HepG2 (cell line): ENCODE measurements around the gene BLMH. TPM values are rescaled to one million over a fixed set of nuclear protein-coding genes. Genes with fewer than 3 reads are reported as not detected.

Experiments
- ATAC-seq: fragments of 200-7000 bp; cut with Tn5 transposase; 3 replicates; pipeline ENCODE4 v1.9.1; 2020; ENCODE audit warnings: mild to moderate bottlenecking, moderate library complexity
- BruUV-seq: library from RNA; stranded (reverse); fragments of 400-500 nt; replicated peaks from 2 replicates; lab custom pipeline; 2021; lab: Mats Ljungman, UMichigan
- CTCF ChIA-PET: fragments of 300-600 bp; formaldehyde crosslinking; extraction: SDS; loops from one replicate; lab custom pipeline; 2021; ENCODE audit warnings: low total read pairs, inconsistent platforms, low intra/inter-chr PET ratio; lab: Yijun Ruan, JAX
- POLR2A ChIA-PET: fragments of 350-600 bp; sonication (Branson Sonifier 250); formaldehyde crosslinking; loops from one replicate; lab custom pipeline; 2020; ENCODE audit warnings: antibody characterized with exemption, inconsistent platforms; lab: Yijun Ruan, JAX
- DNase-seq: peaks from one replicate; pipeline ENCODE4 v3.0.0-alpha.2; 2015; ENCODE audit warnings: low spot score
- FAIRE-seq: peaks from 3 replicates; lab custom pipeline; 2011; peaks lifted over from hg19 to GRCh38; lab: Jason Lieb, UNC
- H2AFZ ChIP-seq: one replicate; pipeline ENCODE4 v1.6.1; 2011; ENCODE audit warnings: low read length, inconsistent platforms
- H3K27ac ChIP-seq: fragments of 300-600 bp; 3 replicates; pipeline ENCODE4 v1.8.0; 2011; ENCODE audit warnings: mixed run types, mild to moderate bottlenecking, mixed read lengths, low read length, inconsistent platforms; ENCODE audit not compliant: insufficient read depth; ENCODE audit errors: extremely low read length
- H3K27me3 ChIP-seq, 2 experiments: fragments of 200-600 bp in 1 of 2; 2 replicates in 1 of 2; 3 replicates in 1 of 2; pipeline versions ENCODE4 v1.6.0 to v1.8.0; 2011; ENCODE audit warnings: low read length in 2 of 2, mild to moderate bottlenecking in 2 of 2, moderate library complexity in 2 of 2, inconsistent platforms in 1 of 2; ENCODE audit not compliant: insufficient read depth in 2 of 2, control insufficient read depth in 1 of 2
- H3K36me3 ChIP-seq, 2 experiments: fragments of 200-600 bp in 1 of 2; replicated peaks in 1 of 2; 2 replicates in 1 of 2; 3 replicates in 1 of 2; pipeline versions ENCODE4 v1.5.1 to v1.8.0; 2011; ENCODE audit warnings: low read length in 2 of 2, inconsistent platforms in 1 of 2; ENCODE audit not compliant: insufficient read depth in 2 of 2, control insufficient read depth in 1 of 2
- H3K4me1 ChIP-seq: 2 replicates; pipeline ENCODE4 v1.5.1; 2012; ENCODE audit warnings: low read length, inconsistent platforms; ENCODE audit not compliant: insufficient read depth
- H3K4me2 ChIP-seq: 2 replicates; pipeline ENCODE4 v1.6.0; 2011; ENCODE audit warnings: low read depth, low read length, inconsistent platforms
- H3K4me3 ChIP-seq, 3 experiments: fragments of 200-600 bp in 1 of 3; sonication (generic), shearing (Covaris generic) in 1 of 3; replicated peaks in 1 of 3; 2 replicates each; pipeline ENCODE4 v1.5.1; 2011 to 2016; ENCODE audit warnings: low read length in 3 of 3, inconsistent platforms in 2 of 3, low read depth in 2 of 3, mild to moderate bottlenecking in 2 of 3, control low read depth in 1 of 3, mixed read lengths in 1 of 3; ENCODE audit not compliant: insufficient read depth in 1 of 3
- H3K79me2 ChIP-seq: one replicate; pipeline ENCODE4 v1.6.1; 2011; ENCODE audit warnings: low read length, inconsistent platforms; ENCODE audit not compliant: insufficient read depth
- H3K9ac ChIP-seq: 2 replicates; pipeline ENCODE4 v1.6.0; 2011; ENCODE audit warnings: mild to moderate bottlenecking, low read depth, low read length, inconsistent platforms; ENCODE audit not compliant: insufficient read depth
- H3K9me3 ChIP-seq: 2 replicates; pipeline ENCODE4 v1.5.1; 2012; ENCODE audit warnings: mild to moderate bottlenecking, low read length
- H4K20me1 ChIP-seq: 2 replicates; pipeline ENCODE4 v1.6.0; 2011; ENCODE audit warnings: inconsistent platforms, mild to moderate bottlenecking, low read length, moderate library complexity; ENCODE audit not compliant: insufficient read depth
- DNMT3B ChIP-seq: conservative IDR thresholded peaks from 2 replicates; pipeline ENCODE4 v1.6.1; 2016; ENCODE audit warnings: missing biosample characterization, control low read depth
- FOXA1 ChIP-seq, 2 experiments: fragments of 450-650 bp in 1 of 2; sonication (generic) in 1 of 2; formaldehyde crosslinking in 1 of 2; IDR thresholded peaks; 2 replicates each; pipeline versions ENCODE4 v1.4.0 to v1.6.1; 2016 to 2020; ENCODE audit warnings: missing genetic modification reagents in 1 of 2
- JARID2 ChIP-seq: sonication (generic); formaldehyde crosslinking; IDR thresholded peaks from 2 replicates; pipeline ENCODE4 v1.8.1; 2023; ENCODE audit warnings: missing genetic modification reagents, inconsistent platforms; ENCODE audit not compliant: insufficient replicate concordance
- KAT8 ChIP-seq: IDR thresholded peaks from 2 replicates; pipeline ENCODE4 v1.6.1; 2016; ENCODE audit warnings: missing genetic modification reagents, missing compliant biosample characterization
- RARA ChIP-seq: IDR thresholded peaks from 2 replicates; pipeline ENCODE4 v1.6.1; 2016; ENCODE audit warnings: missing genetic modification reagents, missing compliant biosample characterization
- TBX2 ChIP-seq: sonication (generic); formaldehyde crosslinking; IDR thresholded peaks from 2 replicates; pipeline ENCODE4 v1.5.0; 2020; ENCODE audit warnings: missing genetic modification reagents, mild to moderate bottlenecking, borderline replicate concordance
- XBP1 ChIP-seq: sonication (generic); formaldehyde crosslinking; IDR thresholded peaks from 2 replicates; pipeline ENCODE4 v1.5.0; 2020; ENCODE audit warnings: missing genetic modification reagents
- ZMYM4 ChIP-seq: sonication (generic); formaldehyde crosslinking; IDR thresholded peaks from 2 replicates; pipeline ENCODE4 v1.8.1; 2023; ENCODE audit warnings: mild to moderate bottlenecking, missing genetic modification reagents
- WGBS: methylation state at CpG from one replicate; pipeline ENCODE4 v1.1.6; 2017; ENCODE audit warnings: low lambda C conversion rate; 5-methylcytosine and 5-hydroxymethylcytosine counted together
- in situ Hi-C: cut with HindIII; loops from 2 replicates; pipeline ENCODE4 v1.10.0; 2017; ENCODE audit warnings: low pct_unique_long_range_greater_than_20kb; ENCODE audit not compliant: extremely low pct_ligation_motif_present
- intact Hi-C: fragments of 100-400 bp; cut with micrococcal nuclease; formaldehyde crosslinking; loops from one replicate; pipeline ENCODE4 v1.10.0; 2022; ENCODE audit not compliant: unreplicated experiment
- polyA plus RNA-seq, 8 experiments: library from polyadenylated mRNA; depleted of rRNA in 3 of 8; stranded (reverse) in 7 of 8; unstranded in 1 of 8; fragments of >200 nt; fragmentation: Illumina TruSeq in 4 of 8; extraction: Trizol in 4 of 8; gene quantifications; 2 replicates each; pipeline versions ENCODE4 v1.2.1 to v1.2.3, GENCODE V29; 2011 to 2016; ENCODE audit warnings: low read depth in 4 of 8, missing spikeins in 1 of 8, mixed read lengths in 1 of 8; ENCODE audit not compliant: insufficient read depth in 1 of 8
- total RNA-seq, 5 experiments: library from RNA; depleted of rRNA; stranded (reverse); fragments of >200 nt; fragmentation: Illumina TruSeq; extraction: Trizol; gene quantifications; 2 replicates each; pipeline ENCODE4 v1.2.3, GENCODE V29; 2016; ENCODE audit warnings: low read depth in 1 of 5
- TF ChIP-seq, protein P1 (sequence below): sonication (generic); formaldehyde crosslinking; IDR thresholded peaks from 2 replicates; pipeline ENCODE4 v1.9.0; 2021; ENCODE audit warnings: missing genetic modification reagents, borderline replicate concordance
- TF ChIP-seq, protein P2 (sequence below): sonication (generic); formaldehyde crosslinking; IDR thresholded peaks from 2 replicates; pipeline ENCODE4 v1.5.1; 2020; ENCODE audit warnings: mild to moderate bottlenecking, moderate library complexity, missing genetic modification reagents
- TF ChIP-seq, protein P3 (sequence below): IDR thresholded peaks from 2 replicates; pipeline ENCODE4 v1.6.1; 2012; ENCODE audit warnings: low read length, improper control_type of control experiment
- TF ChIP-seq, protein P4 (sequence below): sonication (generic); formaldehyde crosslinking; IDR thresholded peaks from 2 replicates; pipeline ENCODE4 v1.4.0; 2020; ENCODE audit warnings: missing genetic modification reagents

Gene BLMH
- total and polyA plus RNA-seq, 2 of the 13 experiments (the other 11 are each of a cell fraction or from before 2014, with no cell fraction given): 12.1 to 41.0 TPM

DNA sequence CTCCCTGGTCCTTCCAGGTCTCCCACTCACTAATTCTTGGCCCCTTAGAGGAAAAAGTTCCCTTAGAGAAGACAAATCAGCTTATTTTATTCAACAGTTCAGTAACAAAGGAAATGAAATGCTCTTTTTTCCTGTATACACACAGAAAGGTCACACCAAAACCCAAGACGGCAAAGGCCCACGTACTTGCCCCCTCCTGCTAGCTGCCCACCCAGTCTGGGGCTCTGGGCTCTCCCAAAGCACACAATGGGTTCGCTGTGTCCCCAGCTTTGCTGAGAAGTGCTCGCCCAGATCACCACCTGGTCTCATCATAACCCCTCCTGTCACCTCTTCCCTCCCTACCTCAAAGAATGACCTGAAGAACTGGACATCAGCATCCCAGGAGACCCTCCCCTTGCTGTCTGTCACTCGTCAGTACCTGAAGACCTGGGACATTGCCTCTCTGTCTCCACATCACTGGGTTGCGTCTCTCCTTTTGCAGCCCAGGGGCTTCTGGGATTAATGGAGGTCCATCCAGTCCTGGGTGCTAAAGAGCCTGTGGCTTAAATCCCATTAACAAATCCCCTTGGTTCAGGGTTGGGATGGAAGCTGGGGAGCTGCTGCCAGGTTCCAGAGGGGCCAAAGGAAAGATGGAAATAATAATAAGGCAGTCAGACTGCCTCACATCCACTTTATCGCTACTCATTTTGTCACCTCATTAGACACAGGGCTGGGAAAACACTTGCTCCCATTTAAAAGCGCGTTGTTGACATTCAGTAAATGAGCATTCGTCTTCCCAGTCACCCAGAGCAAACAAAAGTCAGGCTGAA, 59.5 kb downstream of the BLMH start:
- in situ Hi-C loops: loop anchor here (10.0 kb wide), 1 partner anchor 107 kb away; no protein-coding TSS in a partner anchor
- POLR2A ChIA-PET: interaction anchor here (1.4 kb wide), 1 partner anchor 10 kb away, joined by 6 read pairs; no protein-coding TSS in a partner anchor
- WGBS: 45% methylated on average over 10 of the region's 10 CpGs
- no peak for TF ChIP-seq ZMYM4
- TF ChIP-seq, protein P1, sequence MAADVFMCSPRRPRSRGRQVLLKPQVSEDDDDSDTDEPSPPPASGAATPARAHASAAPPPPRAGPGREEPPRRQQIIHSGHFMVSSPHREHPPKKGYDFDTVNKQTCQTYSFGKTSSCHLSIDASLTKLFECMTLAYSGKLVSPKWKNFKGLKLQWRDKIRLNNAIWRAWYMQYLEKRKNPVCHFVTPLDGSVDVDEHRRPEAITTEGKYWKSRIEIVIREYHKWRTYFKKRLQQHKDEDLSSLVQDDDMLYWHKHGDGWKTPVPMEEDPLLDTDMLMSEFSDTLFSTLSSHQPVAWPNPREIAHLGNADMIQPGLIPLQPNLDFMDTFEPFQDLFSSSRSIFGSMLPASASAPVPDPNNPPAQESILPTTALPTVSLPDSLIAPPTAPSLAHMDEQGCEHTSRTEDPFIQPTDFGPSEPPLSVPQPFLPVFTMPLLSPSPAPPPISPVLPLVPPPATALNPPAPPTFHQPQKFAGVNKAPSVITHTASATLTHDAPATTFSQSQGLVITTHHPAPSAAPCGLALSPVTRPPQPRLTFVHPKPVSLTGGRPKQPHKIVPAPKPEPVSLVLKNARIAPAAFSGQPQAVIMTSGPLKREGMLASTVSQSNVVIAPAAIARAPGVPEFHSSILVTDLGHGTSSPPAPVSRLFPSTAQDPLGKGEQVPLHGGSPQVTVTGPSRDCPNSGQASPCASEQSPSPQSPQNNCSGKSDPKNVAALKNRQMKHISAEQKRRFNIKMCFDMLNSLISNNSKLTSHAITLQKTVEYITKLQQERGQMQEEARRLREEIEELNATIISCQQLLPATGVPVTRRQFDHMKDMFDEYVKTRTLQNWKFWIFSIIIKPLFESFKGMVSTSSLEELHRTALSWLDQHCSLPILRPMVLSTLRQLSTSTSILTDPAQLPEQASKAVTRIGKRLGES (CRISPR knock-in tag): no peak
- no peak for TF ChIP-seq FOXA1 (IDR thresholded peaks at IDR 0.05)
- TF ChIP-seq FOXA1 (CRISPR knock-in tag; IDR thresholded peaks at IDR 0.05): peak; percentile 37
- TF ChIP-seq, protein P2, sequence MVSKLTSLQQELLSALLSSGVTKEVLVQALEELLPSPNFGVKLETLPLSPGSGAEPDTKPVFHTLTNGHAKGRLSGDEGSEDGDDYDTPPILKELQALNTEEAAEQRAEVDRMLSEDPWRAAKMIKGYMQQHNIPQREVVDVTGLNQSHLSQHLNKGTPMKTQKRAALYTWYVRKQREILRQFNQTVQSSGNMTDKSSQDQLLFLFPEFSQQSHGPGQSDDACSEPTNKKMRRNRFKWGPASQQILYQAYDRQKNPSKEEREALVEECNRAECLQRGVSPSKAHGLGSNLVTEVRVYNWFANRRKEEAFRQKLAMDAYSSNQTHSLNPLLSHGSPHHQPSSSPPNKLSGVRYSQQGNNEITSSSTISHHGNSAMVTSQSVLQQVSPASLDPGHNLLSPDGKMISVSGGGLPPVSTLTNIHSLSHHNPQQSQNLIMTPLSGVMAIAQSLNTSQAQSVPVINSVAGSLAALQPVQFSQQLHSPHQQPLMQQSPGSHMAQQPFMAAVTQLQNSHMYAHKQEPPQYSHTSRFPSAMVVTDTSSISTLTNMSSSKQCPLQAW (CRISPR knock-in tag): no peak
- TF ChIP-seq, protein P3, sequence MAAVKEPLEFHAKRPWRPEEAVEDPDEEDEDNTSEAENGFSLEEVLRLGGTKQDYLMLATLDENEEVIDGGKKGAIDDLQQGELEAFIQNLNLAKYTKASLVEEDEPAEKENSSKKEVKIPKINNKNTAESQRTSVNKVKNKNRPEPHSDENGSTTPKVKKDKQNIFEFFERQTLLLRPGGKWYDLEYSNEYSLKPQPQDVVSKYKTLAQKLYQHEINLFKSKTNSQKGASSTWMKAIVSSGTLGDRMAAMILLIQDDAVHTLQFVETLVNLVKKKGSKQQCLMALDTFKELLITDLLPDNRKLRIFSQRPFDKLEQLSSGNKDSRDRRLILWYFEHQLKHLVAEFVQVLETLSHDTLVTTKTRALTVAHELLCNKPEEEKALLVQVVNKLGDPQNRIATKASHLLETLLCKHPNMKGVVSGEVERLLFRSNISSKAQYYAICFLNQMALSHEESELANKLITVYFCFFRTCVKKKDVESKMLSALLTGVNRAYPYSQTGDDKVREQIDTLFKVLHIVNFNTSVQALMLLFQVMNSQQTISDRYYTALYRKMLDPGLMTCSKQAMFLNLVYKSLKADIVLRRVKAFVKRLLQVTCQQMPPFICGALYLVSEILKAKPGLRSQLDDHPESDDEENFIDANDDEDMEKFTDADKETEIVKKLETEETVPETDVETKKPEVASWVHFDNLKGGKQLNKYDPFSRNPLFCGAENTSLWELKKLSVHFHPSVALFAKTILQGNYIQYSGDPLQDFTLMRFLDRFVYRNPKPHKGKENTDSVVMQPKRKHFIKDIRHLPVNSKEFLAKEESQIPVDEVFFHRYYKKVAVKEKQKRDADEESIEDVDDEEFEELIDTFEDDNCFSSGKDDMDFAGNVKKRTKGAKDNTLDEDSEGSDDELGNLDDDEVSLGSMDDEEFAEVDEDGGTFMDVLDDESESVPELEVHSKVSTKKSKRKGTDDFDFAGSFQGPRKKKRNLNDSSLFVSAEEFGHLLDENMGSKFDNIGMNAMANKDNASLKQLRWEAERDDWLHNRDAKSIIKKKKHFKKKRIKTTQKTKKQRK: no peak
- TF ChIP-seq, protein P4, sequence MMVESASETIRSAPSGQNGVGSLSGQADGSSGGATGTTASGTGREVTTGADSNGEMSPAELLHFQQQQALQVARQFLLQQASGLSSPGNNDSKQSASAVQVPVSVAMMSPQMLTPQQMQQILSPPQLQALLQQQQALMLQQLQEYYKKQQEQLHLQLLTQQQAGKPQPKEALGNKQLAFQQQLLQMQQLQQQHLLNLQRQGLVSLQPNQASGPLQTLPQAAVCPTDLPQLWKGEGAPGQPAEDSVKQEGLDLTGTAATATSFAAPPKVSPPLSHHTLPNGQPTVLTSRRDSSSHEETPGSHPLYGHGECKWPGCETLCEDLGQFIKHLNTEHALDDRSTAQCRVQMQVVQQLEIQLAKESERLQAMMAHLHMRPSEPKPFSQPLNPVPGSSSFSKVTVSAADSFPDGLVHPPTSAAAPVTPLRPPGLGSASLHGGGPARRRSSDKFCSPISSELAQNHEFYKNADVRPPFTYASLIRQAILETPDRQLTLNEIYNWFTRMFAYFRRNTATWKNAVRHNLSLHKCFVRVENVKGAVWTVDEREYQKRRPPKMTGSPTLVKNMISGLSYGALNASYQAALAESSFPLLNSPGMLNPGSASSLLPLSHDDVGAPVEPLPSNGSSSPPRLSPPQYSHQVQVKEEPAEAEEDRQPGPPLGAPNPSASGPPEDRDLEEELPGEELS: 0 out of 2 replicates have a peak, but pooled peaks have one; percentile 13
- no peak for TF ChIP-seq DNMT3B (CRISPR knock-in tag)
- no peak for TF ChIP-seq JARID2 (CRISPR knock-in tag)
- no peak for TF ChIP-seq RARA
- peak; percentile 52; the same call in 1 of the 2 replicates for TF ChIP-seq TBX2 (CRISPR knock-in tag)
- no peak for TF ChIP-seq XBP1
- no peak for TF ChIP-seq KAT8

More for the DNA sequence above, 59.5 kb downstream of the BLMH start:
- Histone ChIP-seq H3K79me2 (no peaks in the 10 kb centered on the region), H3K9ac (no peak overlapping the region), H3K27me3 (no peaks in the 10 kb centered on the region), H3K9me3 (no peaks in the 10 kb centered on the region), H3K4me2 (peak overlapping the region; percentile 55), H4K20me1 (no peaks in the 10 kb centered on the region), H3K27ac (no peak overlapping the region), H3K4me1 (peaks cover 65% of the 10 kb centered on the region), H2AFZ (peak overlapping the region; percentile 32), H3K4me3 (peak overlapping the region in 1 of 3 experiments; percentile 36; a peak in 1 of 6 replicates), H3K36me3 (no peaks in the 10 kb centered on the region)
- intact Hi-C loops: no loop called here
- no peak for ATAC-seq
- no TSS peak for BruUV-seq
- CTCF ChIA-PET: no interaction called here
- no peak for FAIRE-seq
- no peak for DNase-seq
